ENCODE measurements around the gene PLAGL1. TPM values are rescaled to one million over a fixed set of nuclear protein-coding genes. Genes with fewer than 3 reads are reported as not detected.
"Not testable (repeated sequence)": the region's sequence is repeated elsewhere in the genome, so short reads cannot be mapped to it uniquely, and the experiment has no call there.

PLAGL1 gene
- total and polyA plus RNA-seq, 7 donors, result 9.8 to 31.3 (median 14.4) TPM

- no peak for DNase-seq
- TF ChIP-seq EP300 (IDR thresholded peaks at IDR 0.05) (no peak), POLR2A (IDR thresholded peaks at IDR 0.05) (no peak), POLR2AphosphoS5 (IDR thresholded peaks at IDR 0.05) (no peak)
- TF ChIP-seq, protein P1, sequence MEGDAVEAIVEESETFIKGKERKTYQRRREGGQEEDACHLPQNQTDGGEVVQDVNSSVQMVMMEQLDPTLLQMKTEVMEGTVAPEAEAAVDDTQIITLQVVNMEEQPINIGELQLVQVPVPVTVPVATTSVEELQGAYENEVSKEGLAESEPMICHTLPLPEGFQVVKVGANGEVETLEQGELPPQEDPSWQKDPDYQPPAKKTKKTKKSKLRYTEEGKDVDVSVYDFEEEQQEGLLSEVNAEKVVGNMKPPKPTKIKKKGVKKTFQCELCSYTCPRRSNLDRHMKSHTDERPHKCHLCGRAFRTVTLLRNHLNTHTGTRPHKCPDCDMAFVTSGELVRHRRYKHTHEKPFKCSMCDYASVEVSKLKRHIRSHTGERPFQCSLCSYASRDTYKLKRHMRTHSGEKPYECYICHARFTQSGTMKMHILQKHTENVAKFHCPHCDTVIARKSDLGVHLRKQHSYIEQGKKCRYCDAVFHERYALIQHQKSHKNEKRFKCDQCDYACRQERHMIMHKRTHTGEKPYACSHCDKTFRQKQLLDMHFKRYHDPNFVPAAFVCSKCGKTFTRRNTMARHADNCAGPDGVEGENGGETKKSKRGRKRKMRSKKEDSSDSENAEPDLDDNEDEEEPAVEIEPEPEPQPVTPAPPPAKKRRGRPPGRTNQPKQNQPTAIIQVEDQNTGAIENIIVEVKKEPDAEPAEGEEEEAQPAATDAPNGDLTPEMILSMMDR (IDR thresholded peaks at IDR 0.05), result no peak
- Histone ChIP-seq H3K27me3 (no peaks in the 10 kb centered on the region), H3K4me3 (no peak overlapping the region), H3K36me3 (no peaks in the 10 kb centered on the region), H3K27ac (no peak overlapping the region), H3K4me1 (no peaks in the 10 kb centered on the region), H3K9me3 (peaks cover 0 to 5% (median under 1%) of the 10 kb centered on the region in 4 donors)
- intact Hi-C loops (cut with DNase I), result no loop called here
These were observed 78.1 kb downstream of the PLAGL1 start for GRCh38 chr6:143929975-143930374.

DNA sequence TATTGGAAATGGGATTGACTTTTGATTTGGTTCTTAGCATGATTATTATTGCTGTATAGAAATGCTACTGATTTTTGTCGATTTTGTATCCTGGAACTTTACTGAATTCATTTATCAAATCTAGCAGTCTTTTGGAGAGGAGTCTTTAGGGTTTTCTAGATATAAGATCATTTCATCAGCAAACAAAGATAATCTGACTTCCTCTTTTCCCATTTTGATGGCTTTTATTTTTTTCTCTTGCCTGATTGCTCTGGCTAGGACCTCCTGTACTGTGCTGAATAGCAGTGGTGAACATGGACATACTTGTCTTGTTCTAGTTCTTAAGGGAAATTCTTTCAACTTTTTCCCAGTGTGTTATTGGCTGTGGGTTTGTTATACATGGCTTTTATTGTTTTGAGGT is 79.2 kb downstream of the PLAGL1 start:
- TF ChIP-seq POLR2AphosphoS5 (IDR thresholded peaks at IDR 0.05), result no peak
- no peak for TF ChIP-seq POLR2A (IDR thresholded peaks at IDR 0.05)
- TF ChIP-seq, protein P1 (IDR thresholded peaks at IDR 0.05), result no peak
- TF ChIP-seq EP300 (IDR thresholded peaks at IDR 0.05), result no peak
- no peak for DNase-seq

DNA sequence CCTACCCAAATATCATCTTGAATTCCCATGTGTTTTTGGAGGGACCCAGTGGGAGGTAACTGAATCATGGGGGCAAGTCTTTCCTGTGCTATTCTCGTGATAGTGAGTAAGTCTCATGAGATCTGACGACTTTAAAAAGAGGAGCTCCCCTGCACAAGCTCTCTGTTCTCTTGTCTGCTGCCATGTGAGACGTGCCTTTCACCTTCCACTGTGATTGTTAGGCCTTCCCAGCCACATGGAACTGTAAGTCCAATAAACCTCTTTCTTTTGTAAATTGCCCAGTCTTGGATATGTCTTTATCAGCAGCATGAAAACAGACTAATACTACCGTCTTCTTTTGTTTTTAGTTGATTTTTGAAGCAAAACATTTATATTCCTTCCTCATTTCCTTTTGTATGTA is 91.0 kb downstream of the PLAGL1 start:
- 87 to 91% methylated on average over 4 of the region's 4 CpGs for WGBS, 2 donors
- H3K4me1 ChIP-seq; H3K27ac ChIP-seq; intact Hi-C loops (cut with DNase I); H3K9me3 ChIP-seq; DNase-seq; H3K4me3 ChIP-seq; H3K36me3 ChIP-seq; H3K27me3 ChIP-seq: not testable (repeated sequence)

More for the DNA sequence above, 79.2 kb downstream of the PLAGL1 start:
- Histone ChIP-seq H3K4me1 (no peaks in the 10 kb centered on the region), H3K9me3 (peaks cover 0 to 1% (median 0%) of the 10 kb centered on the region in 4 donors), H3K27ac (no peak overlapping the region), H3K4me3 (no peak overlapping the region), H3K36me3 (no peaks in the 10 kb centered on the region), H3K27me3 (no peaks in the 10 kb centered on the region)
- intact Hi-C loops (cut with DNase I), result no loop called here
- WGBS, 2 donors, result 95 to 96% methylated on average over 1 of the region's 1 CpG

GRCh38 chr6:143912671-143913070 is 95.4 kb downstream of the PLAGL1 start:
- no peaks in the 10 kb centered on the region for H3K27me3 ChIP-seq
- DNase-seq, result no peak
- TF ChIP-seq POLR2A (IDR thresholded peaks at IDR 0.05) (no peak), POLR2AphosphoS5 (IDR thresholded peaks at IDR 0.05) (no peak), EP300 (IDR thresholded peaks at IDR 0.05) (no peak)
- TF ChIP-seq, protein P1 (IDR thresholded peaks at IDR 0.05), result no peak
- intact Hi-C loops (cut with DNase I), result no loop called here
- no peak overlapping the region for H3K4me3 ChIP-seq
- peaks cover 0 to 8% (median 4%) of the 10 kb centered on the region in 4 donors for H3K9me3 ChIP-seq
- no peaks in the 10 kb centered on the region for H3K36me3 ChIP-seq
- WGBS, 2 donors, result 90 to 92% methylated on average over 1 of the region's 1 CpG
- no peak overlapping the region for H3K27ac ChIP-seq
- no peaks in the 10 kb centered on the region for H3K4me1 ChIP-seq

DNA sequence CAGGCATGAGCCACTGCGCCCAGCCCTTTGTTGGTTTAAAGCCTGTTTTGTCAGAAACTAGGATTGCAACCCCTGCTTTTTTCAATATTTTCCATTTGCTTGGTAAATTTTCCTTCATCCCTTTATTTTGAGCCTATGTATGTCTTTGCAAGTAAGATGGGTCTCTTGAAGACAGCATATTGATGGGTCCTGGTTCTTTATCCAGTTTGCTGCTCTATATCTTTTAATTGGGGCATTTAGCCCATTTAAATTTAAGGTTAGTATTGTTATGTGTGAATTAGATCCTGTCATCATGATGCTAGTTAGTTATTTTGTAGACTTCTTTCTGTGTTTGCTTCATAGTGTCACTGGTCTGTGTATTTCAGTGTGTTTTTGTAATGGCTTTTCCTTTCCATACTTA is 97.0 kb downstream of the PLAGL1 start:
- Histone ChIP-seq H3K4me3 (no peak overlapping the region), H3K27me3 (no peaks in the 10 kb centered on the region), H3K36me3 (no peaks in the 10 kb centered on the region), H3K4me1 (no peaks in the 10 kb centered on the region), H3K9me3 (peaks cover 0 to 8% (median 4%) of the 10 kb centered on the region in 4 donors), H3K27ac (no peak overlapping the region)
- no peak for TF ChIP-seq POLR2AphosphoS5 (IDR thresholded peaks at IDR 0.05)
- no peak for TF ChIP-seq EP300 (IDR thresholded peaks at IDR 0.05)
- TF ChIP-seq, protein P1 (IDR thresholded peaks at IDR 0.05), result no peak
- no peak for TF ChIP-seq POLR2A (IDR thresholded peaks at IDR 0.05)
- no peak for DNase-seq
- intact Hi-C loops (cut with DNase I), result no loop called here
- WGBS, 2 donors, result 93 to 96% methylated on average over 1 of the region's 1 CpG
